CD4-positive, alpha-beta T cell (primary cell): ENCODE measurements around the gene PRKG1. TPM values are rescaled to one million over a fixed set of nuclear protein-coding genes. Genes with fewer than 3 reads are reported as not detected.

Source experiments
- ATAC-seq: fragments of 200-7000 bp; cut with Tn5 transposase; one replicate; pipeline ENCODE4 v1.10.0; 2022; ENCODE audit warnings: mild to moderate bottlenecking; ENCODE audit not compliant: poor library complexity
- CTCF ChIA-PET: fragments of 350-600 bp; sonication (Branson Sonifier 250); formaldehyde crosslinking; loops from one replicate; lab custom pipeline; 2021; ENCODE audit warnings: antibody characterized with exemption, inconsistent platforms; lab: Charles Lee
- POLR2A ChIA-PET: fragments of 350-600 bp; sonication (Branson Sonifier 250); formaldehyde crosslinking; loops from one replicate; lab custom pipeline; 2021; ENCODE audit warnings: antibody characterized with exemption, inconsistent platforms; lab: Charles Lee
- DNase-seq, 14 experiments: peaks; one replicate each; pipeline ENCODE4 v3.0.0-alpha.2; 2013 to 2020; ENCODE audit warnings: mixed read lengths in 2 of 14
- H3K27ac ChIP-seq, 2 donors: one replicate each; pipeline versions ENCODE4 v1.5.1 to v1.7.0; 2013; ENCODE audit warnings: low read length in 2 of 2, low read depth in 1 of 2, mild to moderate bottlenecking in 1 of 2
- H3K27me3 ChIP-seq, 2 experiments: 1 replicate in 1 of 2; 2 replicates in 1 of 2; pipeline versions ENCODE4 v1.6.1 to v1.7.0; 2013; ENCODE audit warnings: low read length in 2 of 2, control low read depth in 1 of 2, mild to moderate bottlenecking in 1 of 2, moderate library complexity in 1 of 2; ENCODE audit not compliant: insufficient read depth in 2 of 2, control insufficient read depth in 1 of 2
- H3K36me3 ChIP-seq: one replicate; pipeline ENCODE4 v1.6.1; 2013; ENCODE audit warnings: low read length, control low read depth; ENCODE audit not compliant: insufficient read depth
- H3K4me1 ChIP-seq: one replicate; pipeline ENCODE4 v1.6.1; 2013; ENCODE audit warnings: low read length, control low read depth; ENCODE audit not compliant: insufficient read depth
- H3K4me3 ChIP-seq: one replicate; pipeline ENCODE4 v1.5.1; 2013; ENCODE audit warnings: mild to moderate bottlenecking, low read length, moderate library complexity
- H3K9me3 ChIP-seq, 2 experiments: 1 replicate in 1 of 2; 2 replicates in 1 of 2; pipeline versions ENCODE4 v1.6.1 to v1.7.0; 2013; ENCODE audit warnings: low read length in 2 of 2, mild to moderate bottlenecking in 2 of 2, control low read depth in 1 of 2, moderate library complexity in 1 of 2; ENCODE audit not compliant: control insufficient read depth in 1 of 2, insufficient read depth in 1 of 2
- H3K27ac Mint-ChIP-seq: one replicate; pipeline ENCODE4 v1.8.0; 2020; ENCODE audit warnings: mixed read lengths
- H3K27me3 Mint-ChIP-seq: one replicate; pipeline ENCODE4 v1.8.0; 2021; ENCODE audit warnings: mixed read lengths
- H3K36me3 Mint-ChIP-seq: one replicate; pipeline ENCODE4 v1.8.0; 2021; ENCODE audit warnings: low read depth, mixed read lengths
- H3K4me1 Mint-ChIP-seq: one replicate; pipeline ENCODE4 v1.8.0; 2021; ENCODE audit warnings: low read depth, mixed read lengths
- H3K4me3 Mint-ChIP-seq: one replicate; pipeline ENCODE4 v1.8.0; 2020; ENCODE audit warnings: mild to moderate bottlenecking, mixed read lengths
- H3K9me3 Mint-ChIP-seq: one replicate; pipeline ENCODE4 v1.8.0; 2020; ENCODE audit warnings: mixed read lengths
- intact Hi-C, 2 experiments: fragments of 100-400 bp; cut with DNase I in 1 of 2; cut with micrococcal nuclease in 1 of 2; formaldehyde crosslinking; loops; one replicate each; pipeline versions ENCODE4 v1.15.1 to v1.9.0; 2023 to 2025; cut with DNase I, micrococcal nuclease
- total RNA-seq, 174 experiments: library from RNA in 2 of 174; stranded (reverse) in 2 of 174; gene quantifications; one replicate each; pipeline ENCODE4 v1.2.3 and lab custom pipeline; 2021 to 2026
- TF ChIP-seq, protein P1 (sequence below): fragments of 200-600 bp; IDR thresholded peaks from one replicate; pipeline ENCODE4 v1.8.0; 2022; ENCODE audit warnings: antibody characterized with exemption, mild to moderate bottlenecking

PRKG1 gene
- total RNA-seq, 2 experiments from 2014 or later = 0.31 TPM; not detected in 1

DNA sequence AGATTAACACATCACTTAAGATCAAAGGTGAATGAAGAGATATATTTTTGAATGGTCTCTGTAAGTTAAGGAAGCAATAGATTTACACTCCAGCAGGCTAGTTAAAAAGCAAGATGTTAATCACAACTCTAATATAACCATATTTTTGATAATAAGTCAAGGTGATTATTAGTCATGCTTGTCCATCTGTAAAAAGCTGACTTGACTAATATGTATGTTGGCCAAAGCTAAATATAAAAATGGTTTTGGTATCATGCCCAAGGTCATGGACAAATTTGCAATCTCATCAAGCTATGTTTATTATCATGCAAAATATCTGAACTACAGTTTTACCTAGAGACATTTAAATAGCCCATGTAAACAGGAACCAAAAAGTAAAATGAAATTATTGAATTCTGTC, 727.7 kb downstream of the PRKG1 start:
- TF ChIP-seq, protein P1, sequence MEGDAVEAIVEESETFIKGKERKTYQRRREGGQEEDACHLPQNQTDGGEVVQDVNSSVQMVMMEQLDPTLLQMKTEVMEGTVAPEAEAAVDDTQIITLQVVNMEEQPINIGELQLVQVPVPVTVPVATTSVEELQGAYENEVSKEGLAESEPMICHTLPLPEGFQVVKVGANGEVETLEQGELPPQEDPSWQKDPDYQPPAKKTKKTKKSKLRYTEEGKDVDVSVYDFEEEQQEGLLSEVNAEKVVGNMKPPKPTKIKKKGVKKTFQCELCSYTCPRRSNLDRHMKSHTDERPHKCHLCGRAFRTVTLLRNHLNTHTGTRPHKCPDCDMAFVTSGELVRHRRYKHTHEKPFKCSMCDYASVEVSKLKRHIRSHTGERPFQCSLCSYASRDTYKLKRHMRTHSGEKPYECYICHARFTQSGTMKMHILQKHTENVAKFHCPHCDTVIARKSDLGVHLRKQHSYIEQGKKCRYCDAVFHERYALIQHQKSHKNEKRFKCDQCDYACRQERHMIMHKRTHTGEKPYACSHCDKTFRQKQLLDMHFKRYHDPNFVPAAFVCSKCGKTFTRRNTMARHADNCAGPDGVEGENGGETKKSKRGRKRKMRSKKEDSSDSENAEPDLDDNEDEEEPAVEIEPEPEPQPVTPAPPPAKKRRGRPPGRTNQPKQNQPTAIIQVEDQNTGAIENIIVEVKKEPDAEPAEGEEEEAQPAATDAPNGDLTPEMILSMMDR = no peak
- H3K27ac ChIP-seq = no peak overlapping the region
- intact Hi-C loops = no loop called here

DNA sequence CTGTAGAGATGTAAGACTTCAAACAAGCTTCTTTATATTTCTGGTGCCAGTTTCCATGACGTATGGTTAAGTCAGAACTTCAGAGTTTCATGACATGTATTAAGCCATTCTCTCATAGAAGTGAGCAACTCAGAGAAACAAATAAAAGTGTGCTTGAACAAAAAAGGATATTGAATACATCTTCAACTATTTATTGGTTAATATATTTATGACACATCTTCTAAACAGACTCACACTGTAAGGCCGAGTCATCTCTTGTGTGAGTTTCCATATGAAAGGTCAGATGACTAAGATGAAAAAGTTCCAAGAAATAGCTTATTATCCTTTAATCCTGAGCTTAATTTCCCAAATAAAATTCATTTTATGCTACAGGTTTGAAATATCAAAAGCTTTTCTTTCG, 730.6 kb downstream of the PRKG1 start:
- H3K9me3 Mint-ChIP-seq = no peaks in the 10 kb centered on the region
- H3K27ac ChIP-seq = no peak overlapping the region
- intact Hi-C loops = no loop called here
- H3K9me3 ChIP-seq = no peaks in the 10 kb centered on the region
- H3K4me1 Mint-ChIP-seq = no peaks in the 10 kb centered on the region
- ChIA-PET CTCF (no interaction called here), POLR2A (no interaction called here)
- no peak overlapping the region for H3K27ac Mint-ChIP-seq
- ATAC-seq (no peak), DNase-seq (no peak)
- TF ChIP-seq, protein P1 = no peak
- H3K27me3 Mint-ChIP-seq = peaks cover 5% of the 10 kb centered on the region
- H3K27me3 ChIP-seq = no peaks in the 10 kb centered on the region
- H3K36me3 Mint-ChIP-seq = no peaks in the 10 kb centered on the region
- no peak overlapping the region for H3K4me3 ChIP-seq
- H3K36me3 ChIP-seq = no peaks in the 10 kb centered on the region
- H3K4me3 Mint-ChIP-seq = no peak overlapping the region
- no peaks in the 10 kb centered on the region for H3K4me1 ChIP-seq

More for the DNA sequence above, 727.7 kb downstream of the PRKG1 start:
- Histone ChIP-seq H3K9me3 (no peaks in the 10 kb centered on the region), H3K4me1 (no peaks in the 10 kb centered on the region), H3K27me3 (no peaks in the 10 kb centered on the region), H3K36me3 (no peaks in the 10 kb centered on the region), H3K4me3 (no peak overlapping the region)
- Mint-ChIP-seq H3K27ac (no peak overlapping the region), H3K9me3 (no peaks in the 10 kb centered on the region), H3K4me1 (no peaks in the 10 kb centered on the region), H3K27me3 (peaks cover 5% of the 10 kb centered on the region), H3K36me3 (no peaks in the 10 kb centered on the region), H3K4me3 (no peak overlapping the region)
- ChIA-PET POLR2A (no interaction called here), CTCF (no interaction called here)
- ATAC-seq = no peak
- DNase-seq = no peak

DNA sequence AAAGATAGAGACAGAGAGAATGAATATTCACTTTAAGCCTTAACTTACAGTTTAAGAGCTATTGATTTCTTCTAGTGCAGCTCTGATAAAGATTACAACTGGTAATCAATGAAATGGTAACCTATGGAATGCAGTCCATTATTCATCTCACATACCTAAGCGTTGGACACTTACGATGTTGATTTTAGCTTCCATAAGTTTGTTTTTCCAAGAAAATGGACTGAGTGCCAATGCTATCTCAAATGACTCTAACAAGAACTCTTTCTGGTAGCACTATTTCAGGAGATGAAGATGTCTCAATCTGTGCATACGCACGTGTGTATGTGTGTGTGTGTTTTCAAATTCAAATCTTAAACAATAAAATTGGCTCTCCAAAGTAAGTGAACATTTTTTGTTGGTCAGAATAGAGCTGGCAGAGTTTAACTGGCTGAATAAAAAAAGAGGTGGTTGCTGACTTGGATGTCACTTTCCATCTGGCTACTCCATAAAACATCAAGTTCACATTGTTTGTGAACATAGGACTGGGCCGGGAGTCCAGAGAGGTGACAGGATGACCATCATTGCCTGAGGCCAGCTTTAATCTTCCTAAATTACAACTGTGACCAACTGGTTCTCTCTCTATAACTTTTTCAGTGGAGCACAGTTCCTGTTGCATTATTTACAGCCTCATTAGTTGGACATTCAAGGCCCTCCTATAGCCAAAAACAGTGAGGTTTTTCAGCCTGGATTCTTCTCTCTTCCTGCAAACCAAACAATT, 732.0 kb downstream of the PRKG1 start:
- no peaks in the 10 kb centered on the region for H3K36me3 ChIP-seq
- H3K9me3 ChIP-seq = no peaks in the 10 kb centered on the region
- no peak overlapping the region for H3K27ac ChIP-seq
- ChIA-PET POLR2A (no interaction called here), CTCF (no interaction called here)
- no peak overlapping the region for H3K4me3 ChIP-seq
- DNase-seq = no peak
- H3K4me1 ChIP-seq = no peaks in the 10 kb centered on the region
- no peaks in the 10 kb centered on the region for H3K36me3 Mint-ChIP-seq
- no peak overlapping the region for H3K4me3 Mint-ChIP-seq
- no peaks in the 10 kb centered on the region for H3K9me3 Mint-ChIP-seq
- intact Hi-C loops = no loop called here
- H3K27me3 Mint-ChIP-seq = peaks cover 5% of the 10 kb centered on the region
- H3K4me1 Mint-ChIP-seq = no peaks in the 10 kb centered on the region
- no peak for ATAC-seq
- TF ChIP-seq, protein P1 = no peak
- H3K27ac Mint-ChIP-seq = no peak overlapping the region
- H3K27me3 ChIP-seq = no peaks in the 10 kb centered on the region
